ENCODE measurements around the gene CMC4. TPM values are rescaled to one million over a fixed set of nuclear protein-coding genes. Genes with fewer than 3 reads are reported as not detected.

The CMC4 gene
- total RNA-seq, 6 donors from 2014 or later = 4.4 to 14.9 (median 7.8) TPM

GRCh38 chrX:155068165-155068564 lies 2.8 kb downstream of the CMC4 start:
- DNase-seq = no peak
- WGBS, 2 donors = 65% methylated on average over 1 of the region's 1 CpG; no CpG with 5 or more reads in 1 of the 2 donors
- no peak overlapping the region for H3K27ac ChIP-seq

GRCh38 chrX:155065035-155065734 lies 5.8 kb downstream of the CMC4 start:
- Histone ChIP-seq H3K36me3 (no peaks in the 10 kb centered on the region), H3K27me3 (no peaks in the 10 kb centered on the region), H3K4me1 (peaks cover 0 to 7% (median 2%) of the 10 kb centered on the region in 4 donors), H3K9me3 (no peaks in the 10 kb centered on the region), H3K27ac (no peak overlapping the region), H3K4me3 (no peak overlapping the region)
- TF ChIP-seq EP300 (IDR thresholded peaks at IDR 0.05) (no peak), CTCF (IDR thresholded peaks at IDR 0.05) (no peak), POLR2AphosphoS5 (IDR thresholded peaks at IDR 0.05) (no peak), POLR2A (IDR thresholded peaks at IDR 0.05) (no peak)
- ATAC-seq (ENCODE audit: low FRiP score in 2 of 2) (no peak), DNase-seq (no peak)
- 89 to 96% methylated on average over 8 of the region's 8 CpGs for WGBS, 2 donors

More at GRCh38 chrX:155068165-155068564, 2.8 kb downstream of the CMC4 start:
- Histone ChIP-seq H3K4me1 (peaks cover 0 to 9% (median 5%) of the 10 kb centered on the region in 4 donors), H3K36me3 (no peaks in the 10 kb centered on the region), H3K9me3 (no peaks in the 10 kb centered on the region), H3K27me3 (no peaks in the 10 kb centered on the region), H3K4me3 (no peak overlapping the region)
- ATAC-seq (ENCODE audit: low FRiP score in 2 of 2) = no peak
- TF ChIP-seq EP300 (IDR thresholded peaks at IDR 0.05) (no peak), POLR2AphosphoS5 (IDR thresholded peaks at IDR 0.05) (no peak)

- H3K4me1 ChIP-seq = peaks cover 0 to 5% (median 2%) of the 10 kb centered on the region in 4 donors
- no peaks in the 10 kb centered on the region for H3K9me3 ChIP-seq
- ATAC-seq (ENCODE audit: low FRiP score in 2 of 2) (no peak), DNase-seq (no peak)
- H3K27me3 ChIP-seq = no peaks in the 10 kb centered on the region
- H3K27ac ChIP-seq = no peak overlapping the region
- H3K36me3 ChIP-seq = no peaks in the 10 kb centered on the region
- 81 to 90% methylated on average over 4 of the region's 4 CpGs for WGBS, 2 donors
- TF ChIP-seq POLR2AphosphoS5 (IDR thresholded peaks at IDR 0.05) (no peak), EP300 (IDR thresholded peaks at IDR 0.05) (no peak), CTCF (IDR thresholded peaks at IDR 0.05) (no peak), POLR2A (IDR thresholded peaks at IDR 0.05) (no peak)
- H3K4me3 ChIP-seq = no peak overlapping the region
These were observed 9.2 kb downstream of the CMC4 start for GRCh38 chrX:155061760-155062159.

GRCh38 chrX:155056877-155057792 lies 13.8 kb downstream of the CMC4 start:
- Histone ChIP-seq H3K4me1 (peaks cover 0 to 7% (median 2%) of the 10 kb centered on the region in 4 donors), H3K4me3 (peak overlapping the region in 1 of 4 donors; percentile 20), H3K27me3 (no peaks in the 10 kb centered on the region), H3K27ac (peak overlapping the region in 1 of 4 donors; percentile 61), H3K9me3 (no peaks in the 10 kb centered on the region), H3K36me3 (peaks cover 0 to 9% (median 0%) of the 10 kb centered on the region in 4 donors)
- ATAC-seq (ENCODE audit: low FRiP score in 2 of 2) = peak; percentile 91 to 92
- DNase-seq = peak; percentile 42 to 69
- 9 to 32% methylated on average over 4 to 25 of the region's 25 CpGs for WGBS, 2 donors
- TF ChIP-seq POLR2A (IDR thresholded peaks at IDR 0.05) (no peak), EP300 (IDR thresholded peaks at IDR 0.05) (no peak), CTCF (IDR thresholded peaks at IDR 0.05) (peak; percentile 67 to 83 (median 78))

GRCh38 chrX:155056471-155056870 lies 14.5 kb downstream of the CMC4 start:
- H3K4me3 ChIP-seq = no peak overlapping the region
- ATAC-seq (ENCODE audit: low FRiP score in 2 of 2) (no peak), DNase-seq (no peak)
- no peaks in the 10 kb centered on the region for H3K27me3 ChIP-seq
- H3K9me3 ChIP-seq = no peaks in the 10 kb centered on the region
- TF ChIP-seq POLR2AphosphoS5 (IDR thresholded peaks at IDR 0.05) (no peak), CTCF (IDR thresholded peaks at IDR 0.05) (no peak), POLR2A (IDR thresholded peaks at IDR 0.05) (no peak), EP300 (IDR thresholded peaks at IDR 0.05) (no peak)
- peaks cover 0 to 7% (median 2%) of the 10 kb centered on the region in 4 donors for H3K4me1 ChIP-seq
- H3K36me3 ChIP-seq = peaks cover 0 to 14% (median 0%) of the 10 kb centered on the region in 4 donors
- 83 to 92% methylated on average over 1 of the region's 1 CpG for WGBS, 2 donors
- peak overlapping the region in 1 of 4 donors; percentile 61 for H3K27ac ChIP-seq
